ENCODE results near the gene RABL6.

Gene RABL6

GRCh38 chr9:136853596-136854112 is 45.9 kb downstream of the RABL6 start:
- no peak overlapping the region for H3K27ac ChIP-seq (replicated peaks)
- no peak overlapping the region for H3K4me3 ChIP-seq (replicated peaks; ENCODE audit: insufficient read depth, low read length)
- DNase-seq (ENCODE audit: low read depth in 1 of 2, low spot score in 1 of 2): no peak
- TF ChIP-seq CTCF (IDR thresholded peaks at IDR 0.05; ENCODE audit: insufficient read depth, low read length) (no peak), POLR2AphosphoS5 (IDR thresholded peaks at IDR 0.05; ENCODE audit: low read depth) (no peak), REST (IDR thresholded peaks at IDR 0.05; ENCODE audit: insufficient replicate concordance, low read depth) (no peak), GABPA (IDR thresholded peaks at IDR 0.05; ENCODE audit: low read depth) (no peak), SPI1 (IDR thresholded peaks at IDR 0.05; ENCODE audit: borderline replicate concordance, low read depth) (no peak)
- no peaks in the 10 kb centered on the region for H3K27me3 ChIP-seq (ENCODE audit: insufficient read depth, poor library complexity, severe bottlenecking)

DNA sequence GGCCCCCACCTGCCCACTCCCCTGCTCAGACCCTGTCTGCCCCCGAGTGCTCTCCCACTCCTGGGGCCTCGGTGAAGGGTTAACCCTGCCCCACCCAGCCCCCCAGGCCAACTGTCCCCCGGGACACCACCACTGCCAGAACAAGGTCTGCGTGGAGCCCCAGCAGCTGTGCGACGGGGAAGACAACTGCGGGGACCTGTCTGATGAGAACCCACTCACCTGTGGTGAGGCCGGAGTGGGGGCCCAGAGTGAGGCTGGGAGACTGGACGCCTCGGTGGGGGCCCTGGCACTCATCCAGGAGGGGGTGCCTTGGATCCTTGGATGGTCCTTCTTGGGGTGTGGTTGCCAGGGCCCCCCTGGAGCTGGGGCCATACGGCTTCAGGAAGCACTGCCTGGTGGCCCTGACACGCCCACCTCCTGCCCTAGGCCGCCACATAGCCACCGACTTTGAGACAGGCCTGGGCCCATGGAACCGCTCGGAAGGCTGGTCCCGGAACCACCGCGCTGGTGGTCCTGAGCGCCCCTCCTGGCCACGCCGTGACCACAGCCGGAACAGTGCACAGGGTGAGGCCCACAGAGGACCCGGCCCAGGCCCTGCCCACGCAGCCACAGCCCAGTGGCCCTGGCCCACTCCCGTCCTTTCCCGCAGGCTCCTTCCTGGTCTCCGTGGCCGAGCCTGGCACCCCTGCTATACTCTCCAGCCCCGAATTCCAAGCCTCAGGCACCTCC is 46.5 kb downstream of the RABL6 start:
- DNase-seq (ENCODE audit: low read depth in 1 of 2, low spot score in 1 of 2): no peak
- TF ChIP-seq GABPA (IDR thresholded peaks at IDR 0.05; ENCODE audit: low read depth): no peak
- H3K27ac ChIP-seq (replicated peaks): no peak overlapping the region

DNA sequence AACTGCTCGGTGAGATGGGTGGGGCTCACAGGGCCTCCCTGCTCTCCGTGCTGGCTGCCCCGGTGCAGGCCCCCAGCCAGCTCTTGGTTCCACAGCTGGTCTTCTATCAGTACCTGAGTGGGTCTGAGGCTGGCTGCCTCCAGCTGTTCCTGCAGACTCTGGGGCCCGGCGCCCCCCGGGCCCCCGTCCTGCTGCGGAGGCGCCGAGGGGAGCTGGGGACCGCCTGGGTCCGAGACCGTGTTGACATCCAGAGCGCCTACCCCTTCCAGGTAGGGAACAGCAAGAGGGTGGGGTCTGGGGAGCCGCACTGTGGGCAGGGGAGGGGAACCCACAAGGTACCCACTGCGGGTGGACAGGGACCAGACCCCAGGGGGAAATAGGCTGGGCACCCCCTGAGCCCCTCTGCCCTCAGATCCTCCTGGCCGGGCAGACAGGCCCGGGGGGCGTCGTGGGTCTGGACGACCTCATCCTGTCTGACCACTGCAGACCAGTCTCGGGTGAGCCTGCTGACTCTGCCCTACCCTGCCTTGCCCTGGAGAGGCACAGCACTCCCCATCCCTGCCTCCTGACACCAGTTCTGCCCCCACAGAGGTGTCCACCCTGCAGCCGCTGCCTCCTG is 47.2 kb downstream of the RABL6 start:
- TF ChIP-seq REST (IDR thresholded peaks at IDR 0.05; ENCODE audit: insufficient replicate concordance, low read depth) (no peak), CTCF (IDR thresholded peaks at IDR 0.05; ENCODE audit: insufficient read depth, low read length) (no peak), SPI1 (IDR thresholded peaks at IDR 0.05; ENCODE audit: borderline replicate concordance, low read depth) (no peak), POLR2AphosphoS5 (IDR thresholded peaks at IDR 0.05; ENCODE audit: low read depth) (no peak), GABPA (IDR thresholded peaks at IDR 0.05; ENCODE audit: low read depth) (no peak)
- DNase-seq (ENCODE audit: low read depth in 1 of 2, low spot score in 1 of 2): no peak
- no peak overlapping the region for H3K4me3 ChIP-seq (replicated peaks; ENCODE audit: insufficient read depth, low read length)
- no peaks in the 10 kb centered on the region for H3K27me3 ChIP-seq (ENCODE audit: insufficient read depth, poor library complexity, severe bottlenecking)
- H3K27ac ChIP-seq (replicated peaks): no peak overlapping the region

More for the DNA sequence above, 46.5 kb downstream of the RABL6 start:
- Histone ChIP-seq H3K4me3 (replicated peaks; ENCODE audit: insufficient read depth, low read length) (no peak overlapping the region), H3K27me3 (ENCODE audit: insufficient read depth, poor library complexity, severe bottlenecking) (no peaks in the 10 kb centered on the region)

GRCh38 chr9:136855461-136856078 is 47.8 kb downstream of the RABL6 start:
- Histone ChIP-seq H3K4me3 (replicated peaks; ENCODE audit: insufficient read depth, low read length) (no peak overlapping the region), H3K27ac (replicated peaks) (no peak overlapping the region), H3K27me3 (ENCODE audit: insufficient read depth, poor library complexity, severe bottlenecking) (no peaks in the 10 kb centered on the region)
- DNase-seq (ENCODE audit: low read depth in 1 of 2, low spot score in 1 of 2): no peak
- TF ChIP-seq CTCF (IDR thresholded peaks at IDR 0.05; ENCODE audit: insufficient read depth, low read length): no peak
- TF ChIP-seq POLR2AphosphoS5 (IDR thresholded peaks at IDR 0.05; ENCODE audit: low read depth): no peak
- TF ChIP-seq REST (IDR thresholded peaks at IDR 0.05; ENCODE audit: insufficient replicate concordance, low read depth): no peak
- no peak for TF ChIP-seq SPI1 (IDR thresholded peaks at IDR 0.05; ENCODE audit: borderline replicate concordance, low read depth)
- TF ChIP-seq GABPA (IDR thresholded peaks at IDR 0.05; ENCODE audit: low read depth): no peak
